H1 (cell line): Measurements from ENCODE around the gene CD79A. TPM values are rescaled to one million over a fixed set of nuclear protein-coding genes. Genes with fewer than 3 reads are reported as not detected.

Experiments used
- CTCF ChIA-PET: fragments of 300-600 bp; sonication (Branson Sonifier 250); formaldehyde crosslinking; loops from one replicate; lab custom pipeline; 2021; ENCODE audit not compliant: partially characterized antibody; lab: Charles Lee
- POLR2A ChIA-PET: fragments of 300-600 bp; sonication (Branson Sonifier 250); formaldehyde crosslinking; loops from one replicate; lab custom pipeline; 2021; ENCODE audit warnings: inconsistent platforms; ENCODE audit not compliant: partially characterized antibody; lab: Charles Lee
- DNase-seq, 2 experiments: peaks; one replicate each; pipeline versions ENCODE4 v3.0.0 to v3.0.0-alpha.2; 2010 to 2022; ENCODE audit warnings: low spot score in 2 of 2, low read depth in 1 of 2, mixed read lengths in 1 of 2
- FAIRE-seq: peaks from 2 replicates; lab custom pipeline; 2011; peaks lifted over from hg19 to GRCh38; lab: Jason Lieb, UNC
- H2AFZ ChIP-seq: 2 replicates; pipeline ENCODE4 v1.8.1; 2012; ENCODE audit warnings: low read length, inconsistent platforms
- H2AK5ac ChIP-seq: 2 replicates; pipeline ENCODE4 v1.6.1; 2013; ENCODE audit warnings: low read depth, low read length
- H2BK120ac ChIP-seq: replicated peaks from 2 replicates; pipeline ENCODE3; 2013; ENCODE audit warnings: low read depth, low read length, inconsistent platforms
- H2BK12ac ChIP-seq: 2 replicates; pipeline ENCODE4 v1.6.1; 2013; ENCODE audit warnings: low read depth, low read length
- H2BK15ac ChIP-seq: 2 replicates; pipeline ENCODE4 v1.6.1; 2013; ENCODE audit warnings: low read length
- H2BK20ac ChIP-seq: 2 replicates; pipeline ENCODE4 v1.6.1; 2013; ENCODE audit warnings: low read length
- H2BK5ac ChIP-seq: 2 replicates; pipeline ENCODE4 v1.6.1; 2013; ENCODE audit warnings: low read depth, low read length
- H3K14ac ChIP-seq: 2 replicates; pipeline ENCODE4 v1.6.1; 2013; ENCODE audit warnings: inconsistent platforms; ENCODE audit not compliant: insufficient read length
- H3K18ac ChIP-seq: 2 replicates; pipeline ENCODE4 v1.6.1; 2013; ENCODE audit warnings: low read length; ENCODE audit errors: extremely low read depth
- H3K23ac ChIP-seq: 2 replicates; pipeline ENCODE4 v1.6.1; 2013; ENCODE audit warnings: inconsistent platforms; ENCODE audit not compliant: insufficient read length
- H3K23me2 ChIP-seq: 2 replicates; pipeline ENCODE4 v1.6.1; 2013; ENCODE audit warnings: low read depth, low read length
- H3K27ac ChIP-seq: 2 replicates; pipeline ENCODE4 v1.6.1; 2011; ENCODE audit warnings: low read depth, low read length, inconsistent platforms
- H3K27me3 ChIP-seq, 4 experiments: replicated peaks in 1 of 4; 1 replicate in 1 of 4; 2 replicates in 3 of 4; pipeline versions ENCODE4 v1.6.1 to v1.8.1; 2011 to 2013; ENCODE audit warnings: low read length in 3 of 4, mild to moderate bottlenecking in 3 of 4, inconsistent platforms in 2 of 4, mixed read lengths in 2 of 4, moderate library complexity in 1 of 4; ENCODE audit not compliant: control insufficient read depth in 3 of 4, insufficient read depth in 3 of 4; ENCODE audit errors: extremely low read depth in 1 of 4
- H3K36me3 ChIP-seq, 4 experiments: 2 replicates each; pipeline versions ENCODE4 v1.6.1 to v1.8.1; 2011 to 2013; ENCODE audit warnings: mild to moderate bottlenecking in 4 of 4, low read length in 3 of 4, moderate library complexity in 2 of 4, control low read depth in 1 of 4, inconsistent platforms in 1 of 4; ENCODE audit not compliant: insufficient read depth in 4 of 4, control insufficient read depth in 2 of 4
- H3K4ac ChIP-seq: replicated peaks from 2 replicates; pipeline ENCODE3; 2013; ENCODE audit warnings: low read length, low read depth, mixed read lengths, inconsistent platforms; ENCODE audit not compliant: insufficient read length
- H3K4me1 ChIP-seq, 4 experiments: replicated peaks in 1 of 4; 1 replicate in 1 of 4; 2 replicates in 3 of 4; pipeline versions ENCODE4 v1.6.1 to v1.8.1; 2011 to 2013; ENCODE audit warnings: low read length in 3 of 4, inconsistent platforms in 2 of 4, mixed read lengths in 1 of 4; ENCODE audit not compliant: insufficient read depth in 4 of 4, control insufficient read depth in 3 of 4
- H3K4me2 ChIP-seq, 2 experiments: 2 replicates each; pipeline versions ENCODE4 v1.6.1 to v1.8.1; 2011 to 2013; ENCODE audit warnings: low read depth in 2 of 2, low read length in 2 of 2, control low read depth in 1 of 2, inconsistent platforms in 1 of 2, mild to moderate bottlenecking in 1 of 2; ENCODE audit not compliant: insufficient read depth in 1 of 2
- H3K4me3 ChIP-seq, 4 experiments: fragments of 200-600, 300-600 bp in 1 of 4; sonication (generic), shearing (Covaris generic), sonication (Bioruptor Twin) in 1 of 4; 2 replicates each; pipeline versions ENCODE4 v1.5.1 to v1.8.1; 2011 to 2016; ENCODE audit warnings: low read length in 4 of 4, low read depth in 3 of 4, control low read depth in 2 of 4, inconsistent platforms in 2 of 4, mild to moderate bottlenecking in 2 of 4, mixed read lengths in 1 of 4, moderate library complexity in 1 of 4; ENCODE audit not compliant: insufficient read depth in 2 of 4; ENCODE audit errors: extremely low read depth in 1 of 4
- H3K56ac ChIP-seq: replicated peaks from 2 replicates; pipeline ENCODE3; 2013; ENCODE audit warnings: low read depth, mild to moderate bottlenecking, mixed read lengths, low read length, inconsistent platforms; ENCODE audit not compliant: insufficient read length
- H3K79me1 ChIP-seq: 2 replicates; pipeline ENCODE4 v1.6.1; 2013; ENCODE audit warnings: low read depth, low read length, control low read depth
- H3K79me2 ChIP-seq, 2 experiments: 2 replicates each; pipeline versions ENCODE4 v1.6.1 to v1.8.1; 2012 to 2013; ENCODE audit warnings: low read length in 2 of 2, mild to moderate bottlenecking in 2 of 2, inconsistent platforms in 1 of 2; ENCODE audit not compliant: insufficient read depth in 2 of 2, control insufficient read depth in 1 of 2
- H3K9ac ChIP-seq, 4 experiments: replicated peaks in 1 of 4; 1 replicate in 1 of 4; 2 replicates in 3 of 4; pipeline versions ENCODE4 v1.6.1 to v1.8.1; 2011 to 2013; ENCODE audit warnings: low read depth in 3 of 4, low read length in 3 of 4, control low read depth in 2 of 4, mild to moderate bottlenecking in 2 of 4, moderate library complexity in 2 of 4, inconsistent platforms in 1 of 4; ENCODE audit errors: extremely low read depth in 1 of 4
- H3K9me3 ChIP-seq, 2 experiments: 2 replicates each; pipeline versions ENCODE4 v1.6.1 to v1.8.1; 2012 to 2013; ENCODE audit warnings: mild to moderate bottlenecking in 2 of 2, moderate library complexity in 2 of 2, control low read depth in 1 of 2, inconsistent platforms in 1 of 2, low read depth in 1 of 2, low read length in 1 of 2, mixed read lengths in 1 of 2; ENCODE audit not compliant: insufficient read depth in 2 of 2
- H4K20me1 ChIP-seq, 2 experiments: replicated peaks in 1 of 2; 2 replicates each; pipeline versions ENCODE3 to v1.8.1; 2011 to 2013; ENCODE audit warnings: inconsistent platforms in 2 of 2, low read length in 2 of 2, mild to moderate bottlenecking in 1 of 2; ENCODE audit not compliant: insufficient read depth in 2 of 2, control insufficient read depth in 1 of 2
- H4K5ac ChIP-seq: 2 replicates; pipeline ENCODE4 v1.6.1; 2013; ENCODE audit warnings: low read length, low read depth, mixed read lengths, inconsistent platforms; ENCODE audit not compliant: insufficient read length
- H4K8ac ChIP-seq: 2 replicates; pipeline ENCODE4 v1.8.0; 2013; ENCODE audit warnings: mild to moderate bottlenecking, moderate library complexity, low read length, inconsistent platforms; ENCODE audit not compliant: insufficient read depth; ENCODE audit errors: extremely low read depth
- H4K91ac ChIP-seq: replicated peaks from 2 replicates; pipeline ENCODE3; 2013; ENCODE audit warnings: low read length, mixed read lengths, inconsistent platforms; ENCODE audit not compliant: insufficient read length
- ASH2L ChIP-seq: fragments of 200-600, 300-600 bp; sonication (generic); IDR thresholded peaks from one replicate; pipeline ENCODE4 v1.7.1; 2017; ENCODE audit warnings: low read length
- ATF3 ChIP-seq: IDR thresholded peaks from 2 replicates; pipeline ENCODE4 v1.6.1; 2011; ENCODE audit warnings: low read depth, mild to moderate bottlenecking, low read length; ENCODE audit not compliant: insufficient read depth
- BACH1 ChIP-seq: IDR thresholded peaks from 2 replicates; pipeline ENCODE4 v1.6.1; 2012; ENCODE audit warnings: low read length, improper control_type of control experiment
- CREB1 ChIP-seq: IDR thresholded peaks from 2 replicates; pipeline ENCODE4 v1.6.1; 2012; ENCODE audit warnings: inconsistent platforms
- GTF2F1 ChIP-seq: IDR thresholded peaks from 2 replicates; pipeline ENCODE4 v1.6.1; 2012; ENCODE audit warnings: low read depth, low read length, improper control_type of control experiment, borderline replicate concordance
- JUND ChIP-seq: IDR thresholded peaks from 2 replicates; pipeline ENCODE4 v1.6.1; 2011; ENCODE audit warnings: mild to moderate bottlenecking, improper control_type of control experiment, low read length
- PHF8 ChIP-seq: fragments of 200-600 bp; sonication (generic); conservative IDR thresholded peaks from 2 replicates; pipeline ENCODE4 v1.7.1; 2012; ENCODE audit warnings: low read depth, mild to moderate bottlenecking, inconsistent platforms, low read length, moderate library complexity
- RFX5 ChIP-seq: IDR thresholded peaks from 2 replicates; pipeline ENCODE4 v1.6.1; 2011; ENCODE audit warnings: low read depth, low read length, improper control_type of control experiment, borderline replicate concordance
- RXRA ChIP-seq: IDR thresholded peaks from 2 replicates; pipeline ENCODE4 v1.6.1; 2011; ENCODE audit warnings: low read depth, mild to moderate bottlenecking, low read length, moderate library complexity; ENCODE audit not compliant: insufficient read depth
- TEAD4 ChIP-seq: IDR thresholded peaks from 2 replicates; pipeline ENCODE4 v1.6.1; 2012; ENCODE audit warnings: low read depth, low read length, inconsistent platforms, mixed read lengths
- WGBS, 2 experiments: shearing (Covaris generic) in 1 of 2; methylation state at CpG; one replicate each; pipeline versions ENCODE4 v1.1.6 to v1.1.7; 2013 to 2015; ENCODE audit warnings: low lambda C conversion rate in 2 of 2, mixed read lengths in 2 of 2, inconsistent platforms in 1 of 2, low coverage in 1 of 2, missing lambda C conversion rate in 1 of 2; ENCODE audit not compliant: insufficient replicate concordance in 2 of 2, insufficient coverage in 1 of 2, insufficient read length in 1 of 2; ENCODE audit errors: extremely low coverage in 1 of 2, missing lambda C conversion rate in 1 of 2; 5-methylcytosine and 5-hydroxymethylcytosine counted together
- polyA plus RNA-seq, 7 experiments: library from polyadenylated mRNA; depleted of rRNA in 3 of 7; stranded (reverse) in 5 of 7; unstranded in 2 of 7; fragments of >200 nt in 5 of 7; fragments of 200-250 nt in 2 of 7; gene quantifications; 1 replicate in 5 of 7; 2 replicates in 1 of 7; 4 replicates in 1 of 7; pipeline versions ENCODE4 v1.2.1 to v1.2.3, GENCODE V29; 2011 to 2013; ENCODE audit warnings: missing spikeins in 2 of 7, mixed read lengths in 2 of 7
- total RNA-seq: library from RNA; stranded (reverse); fragmentation: NEBNext Ultra II Directional; extraction: Animal tissue kit (Norgen Biotek cat#: 25700); gene quantifications from 2 replicates; pipeline ENCODE4 v1.2.1, GENCODE V29; 2021
- TF ChIP-seq, protein P1 (sequence below): IDR thresholded peaks from 2 replicates; pipeline ENCODE4 v1.6.1; 2012; ENCODE audit warnings: inconsistent platforms
- TF ChIP-seq, protein P2 (sequence below): IDR thresholded peaks from 2 replicates; pipeline ENCODE4 v1.6.1; 2012; ENCODE audit warnings: inconsistent platforms

Gene CD79A
- total and polyA plus RNA-seq, 2 of the 8 experiments (the other 6 are each of a cell fraction or from before 2014, with no cell fraction given) = 0.54 to 0.77 TPM

- Histone ChIP-seq H2BK12ac (no peak overlapping the region), H4K5ac (no peak overlapping the region), H3K9ac (no peak overlapping the region), H2BK5ac (no peak overlapping the region), H3K79me1 (no peaks in the 10 kb centered on the region), H3K18ac (no peak overlapping the region), H3K9me3 (no peaks in the 10 kb centered on the region), H2AK5ac (no peak overlapping the region), H4K20me1 (no peaks in the 10 kb centered on the region), H3K27me3 (peaks cover 1 to 19% (median 17%) of the 10 kb centered on the region in 4 experiments; a peak in 6 of 7 replicates), H4K91ac (no peak overlapping the region), H3K4me1 (peaks cover 0 to 5% (median 2%) of the 10 kb centered on the region in 4 experiments; a peak in 5 of 7 replicates), H2BK20ac (no peak overlapping the region), H2BK120ac (no peak overlapping the region), H3K79me2 (peaks cover 0 to 2% of the 10 kb centered on the region in 2 experiments; a peak in 1 of 4 replicates), H3K56ac (no peak overlapping the region), H3K23ac (no peak overlapping the region), H3K4me3 (no peak overlapping the region), H3K36me3 (no peaks in the 10 kb centered on the region), H2BK15ac (no peak overlapping the region), H3K23me2 (peaks cover 16% of the 10 kb centered on the region; the same call in 1 of the 2 replicates), H3K4ac (no peak overlapping the region), H3K4me2 (no peak overlapping the region), H2AFZ (no peak overlapping the region), H3K14ac (no peak overlapping the region), H4K8ac (no peak overlapping the region; the same call in 1 of the 2 replicates), H3K27ac (no peak overlapping the region)
- no peak for FAIRE-seq
- ChIA-PET CTCF (interaction anchor here (0.7 to 1.0 kb wide), 2 partner anchors 54 to 509 kb away, joined by 3 read pairs; no protein-coding TSS in a partner anchor), POLR2A (interaction anchor here (0.7 to 13.9 kb wide), 3 partner anchors 11 to 442 kb away, joined by 5 to 298 read pairs (median 7); partner anchors contain the start of gene RPS19)
- WGBS, 2 experiments = 86% methylated on average over 7 of the region's 7 CpGs; no CpG with 5 or more reads in 1 of the 2 experiments
- DNase-seq = no peak
- TF ChIP-seq PHF8 = no peak
- no peak for TF ChIP-seq GTF2F1
- TF ChIP-seq BACH1 = no peak
- TF ChIP-seq JUND = no peak
- no peak for TF ChIP-seq ASH2L
- no peak for TF ChIP-seq ATF3
- TF ChIP-seq, protein P1, sequence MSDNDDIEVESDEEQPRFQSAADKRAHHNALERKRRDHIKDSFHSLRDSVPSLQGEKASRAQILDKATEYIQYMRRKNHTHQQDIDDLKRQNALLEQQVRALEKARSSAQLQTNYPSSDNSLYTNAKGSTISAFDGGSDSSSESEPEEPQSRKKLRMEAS = no peak
- TF ChIP-seq RXRA = no peak
- TF ChIP-seq CREB1 = no peak
- no peak for TF ChIP-seq TEAD4
- TF ChIP-seq RFX5 = no peak
- TF ChIP-seq, protein P2, sequence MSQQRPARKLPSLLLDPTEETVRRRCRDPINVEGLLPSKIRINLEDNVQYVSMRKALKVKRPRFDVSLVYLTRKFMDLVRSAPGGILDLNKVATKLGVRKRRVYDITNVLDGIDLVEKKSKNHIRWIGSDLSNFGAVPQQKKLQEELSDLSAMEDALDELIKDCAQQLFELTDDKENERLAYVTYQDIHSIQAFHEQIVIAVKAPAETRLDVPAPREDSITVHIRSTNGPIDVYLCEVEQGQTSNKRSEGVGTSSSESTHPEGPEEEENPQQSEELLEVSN = no peak
Measured at GRCh38 chr19:41879670-41880328, 2.7 kb downstream of the CD79A start.
